Effector CD4-positive, alpha-beta T cell (primary cell): ENCODE measurements around the gene TDO2.

Experiments used
- DNase-seq: peaks from one replicate; pipeline ENCODE4 v3.0.0-alpha.2; 2020

TDO2 gene

GRCh38 chr4:155954939-155955338, 51.4 kb downstream of the TDO2 start:
- DNase-seq, result no peak

GRCh38 chr4:155956461-155956860, 53.0 kb downstream of the TDO2 start:
- no peak for DNase-seq

GRCh38 chr4:155959417-155959816, 55.9 kb downstream of the TDO2 start:
- no peak for DNase-seq

GRCh38 chr4:155960522-155960921, 57.0 kb downstream of the TDO2 start:
- DNase-seq, result no peak

- no peak for DNase-seq
Observed at GRCh38 chr4:155961575-155961974, 58.1 kb downstream of the TDO2 start.

- no peak for DNase-seq
Observed at GRCh38 chr4:155962767-155963166, 59.3 kb downstream of the TDO2 start.

GRCh38 chr4:155964016-155964891, 60.8 kb downstream of the TDO2 start:
- no peak for DNase-seq

- DNase-seq, result no peak
Observed at GRCh38 chr4:155966171-155966570, 62.7 kb downstream of the TDO2 start.

GRCh38 chr4:155966731-155967395, 63.4 kb downstream of the TDO2 start:
- DNase-seq, result no peak
